Neuron (in vitro differentiated cells): ENCODE data around the gene UCKL1.

Experiments used
- H2AFZ ChIP-seq: one replicate; pipeline ENCODE4 v1.6.1; 2013; ENCODE audit warnings: low read depth, mild to moderate bottlenecking, inconsistent platforms, low read length, moderate library complexity
- H3K27me3 ChIP-seq: one replicate; pipeline ENCODE4 v1.6.1; 2013; ENCODE audit warnings: low read length; ENCODE audit not compliant: insufficient read depth
- H3K36me3 ChIP-seq: one replicate; pipeline ENCODE4 v1.6.1; 2013; ENCODE audit warnings: low read length; ENCODE audit not compliant: insufficient read depth
- H3K4me1 ChIP-seq: one replicate; pipeline ENCODE4 v1.6.1; 2013; ENCODE audit warnings: low read length; ENCODE audit not compliant: insufficient read depth
- H3K4me3 ChIP-seq: 2 replicates; pipeline ENCODE4 v1.5.1; 2013; ENCODE audit warnings: mild to moderate bottlenecking, low read length, moderate library complexity
- H3K9me3 ChIP-seq: one replicate; pipeline ENCODE4 v1.6.1; 2013; ENCODE audit warnings: low read length

The UCKL1 gene

DNA sequence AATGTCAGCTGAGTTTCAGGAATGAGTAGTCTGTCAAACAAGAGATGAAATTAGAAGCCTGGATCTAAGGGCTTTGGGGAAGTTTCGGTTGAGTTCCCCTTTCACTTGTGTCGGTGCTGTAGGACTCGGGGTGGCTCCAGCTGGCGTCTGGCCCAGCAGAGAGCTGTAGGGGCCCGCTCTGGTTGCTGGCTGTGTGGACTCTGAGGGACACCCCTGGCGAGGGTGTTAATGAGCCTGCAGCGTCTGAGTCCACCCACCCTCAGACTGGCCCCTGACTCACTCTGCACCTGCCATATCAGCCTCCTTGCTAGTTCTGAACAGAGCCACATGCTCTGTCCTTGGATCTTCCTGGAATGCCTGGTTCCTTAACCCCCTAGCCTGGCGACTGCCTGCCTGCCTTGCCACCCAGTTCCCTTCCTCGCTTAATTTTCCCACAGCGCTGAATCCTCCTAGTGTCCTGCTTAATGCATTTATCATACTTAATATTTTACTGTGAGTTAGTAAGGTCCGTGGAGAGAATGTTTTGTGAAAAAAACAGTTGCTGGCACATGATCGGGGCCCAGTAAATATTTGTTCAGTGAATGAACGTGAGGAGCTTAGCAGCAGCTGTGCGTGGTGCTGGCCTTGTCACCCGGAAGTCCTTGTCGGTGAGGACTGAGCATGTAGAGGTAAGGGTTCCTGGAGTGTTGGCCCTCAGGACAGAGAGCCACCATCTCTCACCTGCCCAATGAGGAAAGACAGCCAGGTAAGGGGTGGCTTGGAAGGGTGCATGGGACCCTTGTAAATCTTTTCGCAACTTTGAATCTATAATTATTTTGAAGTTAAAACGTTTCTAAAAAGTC, 59.7 kb downstream of the UCKL1 start:
- peaks cover 13% of the 10 kb centered on the region for H3K4me1 ChIP-seq
- H3K27me3 ChIP-seq = no peaks in the 10 kb centered on the region
- H3K4me3 ChIP-seq = peak overlapping the region; percentile 86
- no peak overlapping the region for H2AFZ ChIP-seq
- H3K36me3 ChIP-seq = peaks cover 5% of the 10 kb centered on the region
- H3K9me3 ChIP-seq = no peaks in the 10 kb centered on the region

DNA sequence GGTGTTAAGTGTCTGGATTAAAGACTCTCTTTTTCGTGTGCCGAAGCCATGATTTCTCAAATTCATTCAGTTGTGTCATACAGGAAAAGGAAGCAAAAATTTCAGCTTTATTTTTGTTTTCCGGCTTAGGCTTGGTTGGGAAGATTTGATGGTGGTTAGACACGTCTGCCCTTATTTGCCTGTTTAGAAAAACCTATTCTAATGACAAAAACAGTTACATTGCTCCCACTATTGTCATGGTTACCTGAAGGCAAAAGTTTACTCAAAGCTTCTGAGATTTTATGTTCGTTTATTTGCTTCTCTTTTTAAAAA, 60.3 kb downstream of the UCKL1 start:
- peaks cover 10% of the 10 kb centered on the region for H3K36me3 ChIP-seq
- H2AFZ ChIP-seq = no peak overlapping the region
- H3K4me1 ChIP-seq = peaks cover 13% of the 10 kb centered on the region
- no peaks in the 10 kb centered on the region for H3K27me3 ChIP-seq
- peak overlapping the region; percentile 86 for H3K4me3 ChIP-seq
- H3K9me3 ChIP-seq = no peaks in the 10 kb centered on the region

DNA sequence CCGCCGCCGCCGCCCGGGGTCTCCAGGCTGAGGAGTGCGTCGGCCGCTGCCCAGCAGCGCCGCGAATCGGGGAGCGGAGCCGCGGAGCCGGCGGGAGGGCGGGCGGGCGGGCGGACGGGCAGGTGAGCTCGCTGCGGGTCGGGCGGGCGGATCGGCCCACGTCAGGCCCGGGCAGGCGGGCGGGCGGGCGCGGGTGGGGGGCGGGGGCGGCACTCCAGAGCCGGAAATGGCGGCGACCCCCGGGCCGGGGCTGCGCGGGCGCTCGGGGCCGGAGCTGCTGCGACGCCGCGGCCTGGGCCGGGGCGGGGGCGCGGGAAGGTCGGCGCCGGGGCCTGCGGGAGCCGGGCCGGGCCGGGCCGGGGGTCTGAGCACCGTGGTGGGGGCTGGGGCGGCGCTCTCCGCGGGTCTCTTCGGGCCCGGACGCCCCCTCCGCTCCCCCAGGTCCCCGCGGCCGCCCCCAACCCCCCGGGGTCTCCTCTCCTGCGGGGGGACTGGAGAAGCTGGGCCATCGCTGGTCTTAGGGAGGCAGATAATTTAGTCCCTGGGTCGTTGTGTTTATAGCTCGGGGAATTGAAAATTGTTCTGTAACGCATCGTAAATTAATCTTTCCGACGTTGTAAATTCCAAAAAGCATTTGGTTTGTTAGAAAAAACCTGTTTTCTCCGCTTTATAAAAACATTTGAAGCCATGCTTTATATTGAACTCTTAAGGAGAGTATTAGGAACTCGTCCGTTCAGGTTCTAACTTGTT, 60.8 kb downstream of the UCKL1 start:
- peaks cover 15% of the 10 kb centered on the region for H3K36me3 ChIP-seq
- peaks cover 13% of the 10 kb centered on the region for H3K4me1 ChIP-seq
- H3K27me3 ChIP-seq = no peaks in the 10 kb centered on the region
- H2AFZ ChIP-seq = no peak overlapping the region
- H3K4me3 ChIP-seq = peak overlapping the region; percentile 86
- H3K9me3 ChIP-seq = no peaks in the 10 kb centered on the region

DNA sequence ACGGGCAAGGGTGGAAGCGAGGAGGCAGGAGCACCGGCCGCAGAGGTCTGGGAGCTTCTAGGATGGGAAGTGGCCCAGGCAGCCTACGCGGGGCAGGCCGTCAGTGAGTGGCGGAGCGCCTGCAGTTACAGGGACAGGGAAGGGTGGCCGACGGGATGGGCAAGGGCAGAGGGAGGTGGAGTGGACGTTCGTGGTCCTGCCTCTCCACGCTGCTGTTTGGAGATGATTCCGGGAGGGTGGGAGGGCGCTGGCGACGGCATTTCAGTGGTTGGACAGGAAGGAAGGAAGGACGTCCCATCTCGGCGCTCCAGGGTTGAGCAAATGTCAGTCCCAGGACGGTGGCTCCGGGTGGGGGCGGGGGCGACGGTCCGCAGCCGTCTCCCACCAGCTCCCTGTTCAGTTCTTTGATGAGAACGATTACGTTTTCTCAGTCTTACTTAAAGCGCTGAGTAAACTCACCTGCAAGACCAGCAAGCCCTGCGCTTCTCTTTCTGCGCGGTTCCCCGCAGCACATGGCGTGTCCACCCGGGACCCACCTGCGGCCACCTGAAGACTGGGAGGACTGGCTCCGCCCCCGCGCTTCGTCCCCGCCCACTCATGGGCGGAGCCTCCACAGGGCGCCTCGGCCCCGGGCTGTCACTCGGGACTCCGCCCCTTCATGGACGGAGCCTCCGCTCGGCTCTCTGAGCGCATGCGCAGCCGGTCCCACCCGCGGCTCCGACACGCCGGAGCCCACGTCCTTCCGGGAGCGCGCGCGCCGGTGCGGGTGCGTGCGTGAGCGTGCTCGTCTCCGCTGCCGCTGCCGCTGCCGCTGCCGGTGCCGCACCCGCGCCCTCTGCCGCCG, 61.6 kb downstream of the UCKL1 start, which contains the start of gene DNAJC5:
DNAJC5 (plus strand) TSS at position 769 of the 844 bp plus-strand sequence. CDS start 33,220 bp downstream, outside the sequence.
- Histone ChIP-seq H3K9me3 (no peaks in the 10 kb centered on the region), H3K4me3 (peak within 1 kb of the TSS; percentile 86), H3K4me1 (peaks cover 13% of the 10 kb centered on the region), H3K27me3 (no peaks in the 10 kb centered on the region), H3K36me3 (peaks cover 23% of the 10 kb centered on the region), H2AFZ (no peak within 1 kb of the TSS)

DNA sequence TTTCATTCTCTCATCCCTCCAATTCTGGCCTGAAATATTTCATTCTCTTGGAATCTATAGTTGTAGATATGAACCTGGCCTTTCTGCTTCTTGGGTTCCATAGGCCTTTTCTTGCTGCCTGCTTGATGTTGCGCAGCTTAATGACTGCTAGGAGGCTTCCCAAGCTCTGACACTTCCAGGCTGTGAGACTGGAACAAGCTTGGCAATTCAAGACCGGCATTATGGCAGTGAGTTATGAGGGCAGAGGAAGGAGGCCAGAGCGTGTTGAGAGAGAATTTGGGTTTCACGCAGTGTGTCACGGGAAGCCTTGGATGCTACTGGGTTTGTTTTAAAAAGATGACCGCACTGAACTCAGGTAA, 62.2 kb downstream of the UCKL1 start:
- Histone ChIP-seq H3K4me1 (peaks cover 13% of the 10 kb centered on the region), H3K36me3 (peaks cover 29% of the 10 kb centered on the region), H2AFZ (no peak overlapping the region), H3K27me3 (no peaks in the 10 kb centered on the region), H3K4me3 (peak overlapping the region; percentile 86), H3K9me3 (no peaks in the 10 kb centered on the region)

DNA sequence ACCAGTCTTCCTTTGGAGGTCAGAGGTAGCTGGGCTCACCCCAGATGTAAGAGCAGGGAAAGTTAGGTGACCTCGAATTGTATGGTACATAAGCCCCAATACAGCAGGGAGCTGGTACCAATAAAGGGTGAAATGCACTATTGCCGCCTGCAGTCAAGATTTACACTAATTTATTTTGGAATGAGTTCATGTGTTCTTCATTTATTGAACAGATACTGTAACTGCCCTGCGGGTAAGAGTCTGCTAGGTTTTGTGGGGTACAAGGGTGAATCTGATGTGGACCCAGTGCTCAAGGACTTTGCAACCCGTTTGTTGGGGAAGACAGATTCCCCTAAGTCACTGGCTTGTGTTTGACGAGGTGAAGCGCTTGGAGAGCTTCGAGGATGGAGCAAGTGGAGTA, 63.8 kb downstream of the UCKL1 start:
- H3K27me3 ChIP-seq = no peaks in the 10 kb centered on the region
- peaks cover 32% of the 10 kb centered on the region for H3K36me3 ChIP-seq

DNA sequence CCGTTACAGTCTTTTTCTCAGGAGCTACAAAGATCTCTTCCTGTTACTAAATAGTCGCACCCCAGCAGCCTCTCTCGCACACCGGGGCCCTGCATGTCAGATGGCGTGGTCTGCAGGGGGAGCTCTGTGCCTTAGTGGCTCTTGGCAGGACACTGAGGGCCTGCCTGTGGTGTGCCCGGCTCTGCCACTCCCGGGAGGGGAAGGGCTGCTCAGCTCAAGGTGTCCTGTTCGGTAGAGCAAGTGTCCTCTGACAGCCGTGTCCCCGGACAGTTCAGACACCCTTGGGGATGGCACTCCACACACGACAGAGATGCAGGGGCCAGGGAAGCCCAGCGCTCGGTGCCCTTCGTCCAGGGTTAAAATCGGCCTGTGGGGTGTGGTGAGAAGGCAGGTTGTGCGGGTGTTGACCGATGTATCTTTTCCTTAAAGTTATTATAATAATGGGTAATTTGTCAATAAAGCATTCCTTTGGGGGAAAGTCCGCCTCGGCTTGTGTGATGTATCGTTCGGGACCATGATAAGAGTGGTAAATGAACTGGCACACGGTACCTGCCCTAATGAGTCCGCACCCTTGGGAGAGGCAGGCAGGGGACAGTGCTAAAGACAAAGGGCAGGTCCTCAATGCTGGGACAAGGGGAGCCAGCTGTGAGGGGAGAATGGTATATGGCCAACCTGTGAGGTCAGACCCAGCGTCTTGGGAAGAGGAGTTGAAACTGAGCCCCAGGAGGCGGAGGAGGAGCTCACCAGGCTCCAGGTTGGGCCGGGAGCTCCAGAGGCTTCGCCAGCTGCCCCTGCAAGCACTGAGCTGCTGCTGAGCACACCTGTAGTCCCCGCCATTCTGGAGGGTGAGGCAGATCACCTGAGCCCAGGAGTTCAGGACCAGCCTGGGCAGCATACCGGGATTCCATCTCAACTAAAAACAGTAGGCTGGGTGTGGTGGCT, 64.9 kb downstream of the UCKL1 start:
- H3K27me3 ChIP-seq = no peaks in the 10 kb centered on the region
- peaks cover 37% of the 10 kb centered on the region for H3K36me3 ChIP-seq
- peaks cover 8% of the 10 kb centered on the region for H3K4me1 ChIP-seq
- H2AFZ ChIP-seq = no peak overlapping the region
- H3K4me3 ChIP-seq = no peak overlapping the region
- H3K9me3 ChIP-seq = no peaks in the 10 kb centered on the region

More for the DNA sequence above, 63.8 kb downstream of the UCKL1 start:
- Histone ChIP-seq H2AFZ (no peak overlapping the region), H3K9me3 (no peaks in the 10 kb centered on the region), H3K4me3 (no peak overlapping the region), H3K4me1 (peaks cover 13% of the 10 kb centered on the region)

DNA sequence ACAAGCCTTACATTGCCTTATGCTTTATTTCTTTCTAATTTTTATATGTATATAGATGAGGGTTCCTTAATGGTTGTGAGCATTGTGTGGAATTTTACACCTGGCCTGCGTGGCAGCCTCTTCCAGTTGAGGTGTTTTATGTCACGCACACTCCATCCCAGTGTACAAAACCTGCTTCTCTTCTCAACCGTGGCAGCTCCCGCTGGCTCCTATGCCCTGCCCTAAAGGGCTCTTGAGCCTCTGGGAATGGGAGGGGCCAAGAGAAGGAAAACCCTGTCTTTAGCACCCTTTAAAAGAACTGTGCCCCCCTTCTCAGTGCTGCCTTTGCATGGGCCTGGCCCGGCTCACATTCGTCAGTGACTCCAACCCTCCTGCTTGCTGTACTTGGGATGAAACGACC, 65.6 kb downstream of the UCKL1 start:
- no peaks in the 10 kb centered on the region for H3K9me3 ChIP-seq
- H2AFZ ChIP-seq = no peak overlapping the region
- no peaks in the 10 kb centered on the region for H3K27me3 ChIP-seq
- H3K4me3 ChIP-seq = no peak overlapping the region
- peaks cover 41% of the 10 kb centered on the region for H3K36me3 ChIP-seq
- peaks cover 4% of the 10 kb centered on the region for H3K4me1 ChIP-seq

DNA sequence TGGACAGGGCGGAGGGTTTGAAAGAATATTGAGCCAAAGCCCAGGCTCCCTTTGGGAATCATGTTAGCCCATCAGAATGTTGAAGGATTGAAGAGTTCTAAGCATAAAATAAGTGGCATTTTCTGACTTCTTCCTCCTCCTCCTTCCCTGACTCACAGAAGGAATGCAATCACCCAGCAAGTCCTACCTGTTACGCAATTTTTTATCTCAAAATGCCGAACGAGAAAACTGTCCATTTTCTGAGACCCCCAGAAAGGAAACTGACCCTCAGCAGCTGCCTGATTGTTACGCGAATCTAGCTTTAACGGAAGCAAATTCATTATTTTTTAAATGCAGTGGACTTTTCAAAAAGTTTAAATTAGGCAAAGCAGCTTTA, 66.0 kb downstream of the UCKL1 start:
- Histone ChIP-seq H2AFZ (no peak overlapping the region), H3K36me3 (peaks cover 46% of the 10 kb centered on the region), H3K9me3 (no peaks in the 10 kb centered on the region), H3K4me3 (no peak overlapping the region), H3K4me1 (peaks cover 4% of the 10 kb centered on the region), H3K27me3 (no peaks in the 10 kb centered on the region)
